HG03571 (cell line): ENCODE results near the gene DMXL2.
"Not testable (repeated sequence)": the region's sequence is repeated elsewhere in the genome, so short reads cannot be mapped to it uniquely, and the experiment has no call there.

ENCODE experiments used
- ATAC-seq: cut with Tn5 transposase; IDR thresholded peaks from one replicate; pipeline ENCODE4 v1.9.1; 2021; ENCODE audit not compliant: unreplicated experiment

Gene DMXL2

GRCh38 chr15:51577636-51578304 is 44.8 kb downstream of the DMXL2 start:
- ATAC-seq = no peak

- ATAC-seq = no peak
These were observed 45.6 kb downstream of the DMXL2 start for GRCh38 chr15:51576911-51577500.

- no peak for ATAC-seq
These were observed 46.2 kb downstream of the DMXL2 start for GRCh38 chr15:51576286-51576850.

DNA sequence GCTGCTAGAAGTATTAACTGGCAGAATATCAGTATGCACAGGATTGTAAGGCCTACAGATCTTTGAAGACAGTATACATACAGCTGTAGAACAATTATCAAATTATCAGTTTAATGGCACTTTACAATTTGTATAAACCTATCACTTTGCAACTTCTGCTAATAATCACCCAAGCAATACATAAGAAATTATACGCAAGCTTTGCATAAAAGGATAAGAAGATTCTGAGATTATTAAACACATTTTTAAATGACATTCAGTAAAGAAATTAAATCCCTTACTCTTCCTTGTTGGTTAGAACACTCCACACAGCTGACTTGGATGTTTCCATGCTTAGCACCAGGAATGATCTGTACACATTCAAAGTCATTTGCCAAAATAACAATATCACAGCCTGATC is 46.8 kb downstream of the DMXL2 start:
- no peak for ATAC-seq

GRCh38 chr15:51573352-51573751 is 49.2 kb downstream of the DMXL2 start:
- not testable (repeated sequence) for ATAC-seq

GRCh38 chr15:51568939-51569784 is 53.4 kb downstream of the DMXL2 start:
- not testable (repeated sequence) for ATAC-seq

DNA sequence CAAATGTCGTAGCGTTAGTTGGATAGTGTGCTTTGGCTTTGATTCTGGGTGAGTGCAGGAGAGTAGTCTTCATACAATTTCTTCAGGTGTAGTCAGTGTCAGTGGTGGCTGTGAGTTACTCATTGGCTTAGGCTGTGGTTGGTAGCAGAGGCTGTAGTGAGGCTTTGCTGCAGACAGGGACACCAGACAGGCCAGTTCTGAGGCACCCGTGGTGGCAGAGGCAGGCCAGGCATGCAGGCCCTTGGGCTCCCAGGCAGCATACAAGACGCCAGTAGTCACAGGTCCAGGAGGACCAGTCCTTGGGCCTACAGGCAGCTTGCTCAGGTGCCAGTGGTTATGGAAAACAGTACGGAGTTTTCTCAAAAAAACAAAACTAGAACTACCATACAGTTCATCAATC is 61.3 kb downstream of the DMXL2 start:
- ATAC-seq = no peak

GRCh38 chr15:51558876-51559275 is 63.7 kb downstream of the DMXL2 start:
- no peak for ATAC-seq

- no peak for ATAC-seq
These were observed 64.2 kb downstream of the DMXL2 start for GRCh38 chr15:51558411-51558810.

DNA sequence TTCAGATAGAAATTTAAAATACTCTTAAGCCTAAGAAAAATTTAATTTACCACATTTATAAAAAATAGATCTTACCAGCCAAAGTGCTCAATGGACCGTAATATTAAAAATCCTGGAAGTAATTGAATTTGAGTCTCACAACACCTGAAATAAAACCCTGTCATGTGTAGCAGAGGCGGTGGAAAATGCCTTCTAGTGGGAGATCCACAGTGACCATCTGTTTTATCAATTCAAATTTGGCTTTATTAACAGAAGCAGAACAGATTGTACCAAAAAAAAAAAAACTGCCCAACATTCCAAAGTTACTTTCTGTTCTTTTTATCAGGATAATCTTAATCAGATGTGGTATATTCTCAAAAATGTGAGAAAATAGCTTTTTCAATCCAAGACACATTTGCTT is 71.7 kb downstream of the DMXL2 start:
- ATAC-seq = no peak

- no peak for ATAC-seq
These were observed 74.9 kb downstream of the DMXL2 start for GRCh38 chr15:51547656-51548055.

- ATAC-seq = no peak
These were observed 85.5 kb downstream of the DMXL2 start for GRCh38 chr15:51536965-51537574.

- no peak for ATAC-seq
These were observed 88.7 kb downstream of the DMXL2 start for GRCh38 chr15:51533672-51534398.

- ATAC-seq = no peak
These were observed 95.6 kb downstream of the DMXL2 start for GRCh38 chr15:51526955-51527354.

DNA sequence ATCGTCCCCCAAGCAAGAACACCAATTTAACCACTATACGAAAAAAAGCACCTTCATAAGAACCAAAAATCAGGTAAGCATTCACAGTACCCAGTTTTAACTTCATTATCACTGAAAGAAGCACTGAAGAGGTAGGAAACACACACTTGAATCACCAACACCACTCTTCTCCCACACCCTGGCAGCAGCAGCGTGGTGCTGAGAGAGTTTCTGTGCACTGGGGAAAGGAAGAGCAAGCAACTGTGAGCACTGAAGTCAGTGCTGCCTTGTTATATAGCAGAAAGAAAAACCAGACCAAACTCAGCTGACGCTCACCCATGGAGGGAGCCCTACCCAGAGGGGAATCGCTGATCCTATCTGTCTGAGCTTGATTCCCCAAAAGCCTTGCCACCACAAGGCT is 98.2 kb downstream of the DMXL2 start:
- no peak for ATAC-seq

GRCh38 chr15:51516291-51516690 is 106.3 kb downstream of the DMXL2 start:
- no peak for ATAC-seq

DNA sequence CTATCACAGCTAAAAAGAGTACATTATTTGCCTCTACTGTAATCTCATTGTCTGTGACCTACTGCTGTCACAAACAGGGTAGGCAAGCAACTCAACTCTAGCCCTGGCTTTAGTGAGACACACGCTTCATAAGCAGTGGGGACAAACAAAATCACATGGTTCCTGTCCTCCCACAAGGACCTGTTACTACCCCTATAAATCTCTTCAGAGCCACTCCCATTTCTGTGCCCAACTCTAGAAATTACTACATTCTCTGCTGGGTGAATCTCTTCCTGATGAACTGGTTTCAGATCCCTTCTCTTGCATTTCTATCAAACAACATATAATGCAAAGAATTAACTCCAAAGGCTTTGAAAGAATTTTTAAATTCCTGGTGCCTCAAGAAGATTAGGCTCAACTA is 117.3 kb downstream of the DMXL2 start:
- no peak for ATAC-seq

DNA sequence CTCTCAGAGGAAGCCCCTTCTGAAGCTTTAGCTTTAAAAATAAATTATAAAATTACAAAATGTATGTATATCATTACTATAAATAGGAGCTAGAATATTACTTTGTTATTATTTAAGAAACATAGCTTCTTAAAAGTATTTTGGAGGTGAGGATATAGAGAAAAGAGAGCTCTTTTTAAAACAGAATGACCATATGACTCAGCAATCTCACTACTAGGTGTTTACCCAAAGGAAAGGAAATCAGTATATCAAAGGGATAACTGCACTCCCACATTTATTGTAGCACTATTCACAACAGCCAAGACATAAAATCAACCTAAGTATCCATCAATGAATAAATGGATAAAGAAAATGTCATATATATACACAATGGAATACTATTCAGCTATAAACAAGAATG is 119.6 kb downstream of the DMXL2 start:
- ATAC-seq = no peak

DNA sequence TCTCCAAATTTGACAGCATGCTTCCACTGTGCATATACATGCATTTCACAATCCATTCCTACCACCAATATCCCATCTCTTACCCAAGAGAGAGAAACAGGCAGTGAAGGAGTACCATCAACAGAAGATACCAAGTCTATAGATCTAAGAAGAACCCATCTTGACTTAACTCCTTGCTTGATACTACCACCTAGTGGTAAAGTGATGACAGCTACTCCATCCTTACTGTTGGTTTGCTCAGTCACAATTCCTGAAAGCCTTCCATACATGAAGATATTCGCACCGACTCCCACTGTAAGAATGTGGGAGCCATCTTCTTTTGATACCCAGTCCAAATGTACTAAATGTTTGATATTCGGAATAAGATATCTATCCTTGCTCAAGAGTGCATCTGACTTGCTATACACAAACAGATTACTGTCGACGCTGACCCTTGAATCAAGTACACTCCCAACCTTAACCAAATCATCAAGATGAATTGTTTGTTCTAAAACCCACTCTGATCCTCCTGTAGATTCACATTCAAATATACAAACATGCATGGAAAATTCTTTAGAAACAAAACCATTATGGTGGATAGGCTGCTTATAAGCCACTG is 123.1 kb downstream of the DMXL2 start:
- no peak for ATAC-seq

DNA sequence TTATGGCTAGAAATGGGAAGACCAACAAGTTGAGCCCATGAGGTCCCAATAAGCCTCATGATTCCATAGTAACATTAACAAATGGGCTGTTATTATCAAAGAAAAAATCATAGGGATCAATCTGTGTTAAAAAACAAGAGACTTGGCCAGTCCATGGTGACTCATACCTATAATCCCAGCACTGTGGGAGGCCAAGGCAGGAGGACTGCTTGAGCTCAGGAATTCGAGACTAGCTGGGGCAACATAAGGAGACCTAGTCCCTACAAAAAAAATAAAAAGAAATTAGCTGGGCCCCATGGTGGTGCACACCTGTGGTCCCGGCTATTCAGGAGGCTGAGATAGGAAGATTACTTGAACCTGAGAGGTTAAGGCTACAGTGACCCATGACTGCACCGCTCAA is 124.8 kb downstream of the DMXL2 start:
- no peak for ATAC-seq
